Measurements from ENCODE around the gene CD300C.

- TF ChIP-seq CTCF (conservative IDR thresholded peaks at IDR 0.05 in 1 of 2, IDR thresholded peaks at IDR 0.05 in 1 of 2; ENCODE audit: extremely low read depth in 1 of 2, insufficient read depth in 1 of 2, low read depth in 1 of 2, low read length in 2 of 2) (no peak), EZH2 (IDR thresholded peaks at IDR 0.05; ENCODE audit: borderline replicate concordance, low read length) (no peak)
Measured at GRCh38 chr17:74591503-74591902, 45.6 kb upstream of the CD300C start.

All from mammary epithelial cell (primary cell).